ENCODE data around the gene NLRP12.
"Not testable (repeated sequence)": the region's sequence is repeated elsewhere in the genome, so short reads cannot be mapped to it uniquely, and the experiment has no call there.

The NLRP12 gene

DNA sequence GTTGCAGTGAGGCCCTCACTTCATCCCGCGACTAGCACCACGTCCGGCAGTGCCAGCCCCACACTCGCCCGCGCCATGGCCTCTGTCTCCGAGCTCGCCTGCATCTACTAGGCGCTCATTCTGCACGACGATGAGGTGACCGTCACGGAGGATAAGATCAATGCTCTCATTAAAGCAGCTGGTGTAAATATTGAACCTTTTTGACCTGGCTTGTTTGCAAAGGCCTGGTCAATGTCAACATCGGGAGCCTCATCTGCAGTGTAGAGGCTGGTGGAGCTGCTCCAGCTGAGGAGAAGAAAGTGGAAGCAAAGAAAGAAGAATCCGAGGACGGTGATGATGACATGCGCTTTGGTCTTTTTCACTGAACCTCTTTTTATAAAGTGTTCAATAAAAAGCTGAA, 48.6 kb downstream of the NLRP12 start:
- no peak overlapping the region for H3K4me3 ChIP-seq (ENCODE audit: low read depth, low read length)
- DNase-seq (ENCODE audit: low read depth) = peak; percentile 54
- TF ChIP-seq, protein P1, sequence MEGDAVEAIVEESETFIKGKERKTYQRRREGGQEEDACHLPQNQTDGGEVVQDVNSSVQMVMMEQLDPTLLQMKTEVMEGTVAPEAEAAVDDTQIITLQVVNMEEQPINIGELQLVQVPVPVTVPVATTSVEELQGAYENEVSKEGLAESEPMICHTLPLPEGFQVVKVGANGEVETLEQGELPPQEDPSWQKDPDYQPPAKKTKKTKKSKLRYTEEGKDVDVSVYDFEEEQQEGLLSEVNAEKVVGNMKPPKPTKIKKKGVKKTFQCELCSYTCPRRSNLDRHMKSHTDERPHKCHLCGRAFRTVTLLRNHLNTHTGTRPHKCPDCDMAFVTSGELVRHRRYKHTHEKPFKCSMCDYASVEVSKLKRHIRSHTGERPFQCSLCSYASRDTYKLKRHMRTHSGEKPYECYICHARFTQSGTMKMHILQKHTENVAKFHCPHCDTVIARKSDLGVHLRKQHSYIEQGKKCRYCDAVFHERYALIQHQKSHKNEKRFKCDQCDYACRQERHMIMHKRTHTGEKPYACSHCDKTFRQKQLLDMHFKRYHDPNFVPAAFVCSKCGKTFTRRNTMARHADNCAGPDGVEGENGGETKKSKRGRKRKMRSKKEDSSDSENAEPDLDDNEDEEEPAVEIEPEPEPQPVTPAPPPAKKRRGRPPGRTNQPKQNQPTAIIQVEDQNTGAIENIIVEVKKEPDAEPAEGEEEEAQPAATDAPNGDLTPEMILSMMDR (IDR thresholded peaks at IDR 0.05; ENCODE audit: control insufficient read depth, extremely low read depth, insufficient read depth) = no peak

DNA sequence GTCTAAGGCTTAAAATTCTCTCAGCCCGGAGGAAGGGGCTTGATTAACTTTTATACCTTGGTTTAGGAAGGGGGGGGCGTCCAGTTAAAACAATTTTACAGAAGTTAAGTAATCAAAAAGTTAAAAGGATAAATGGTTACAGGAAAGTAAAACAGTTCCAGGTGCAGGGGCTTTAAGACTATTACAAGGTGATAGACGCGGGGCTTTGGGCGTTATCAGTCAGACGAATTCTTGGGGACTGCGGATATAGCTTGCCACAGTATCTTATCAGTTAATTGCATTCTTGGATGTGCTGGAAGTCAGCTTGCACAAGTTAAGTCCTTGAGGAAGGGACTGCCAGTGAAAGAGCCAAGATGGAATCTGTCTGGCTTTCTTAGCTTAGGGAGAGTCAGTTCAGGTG, 49.6 kb downstream of the NLRP12 start:
- H3K4me3 ChIP-seq (ENCODE audit: low read depth, low read length); DNase-seq (ENCODE audit: low read depth): not testable (repeated sequence)

DNA sequence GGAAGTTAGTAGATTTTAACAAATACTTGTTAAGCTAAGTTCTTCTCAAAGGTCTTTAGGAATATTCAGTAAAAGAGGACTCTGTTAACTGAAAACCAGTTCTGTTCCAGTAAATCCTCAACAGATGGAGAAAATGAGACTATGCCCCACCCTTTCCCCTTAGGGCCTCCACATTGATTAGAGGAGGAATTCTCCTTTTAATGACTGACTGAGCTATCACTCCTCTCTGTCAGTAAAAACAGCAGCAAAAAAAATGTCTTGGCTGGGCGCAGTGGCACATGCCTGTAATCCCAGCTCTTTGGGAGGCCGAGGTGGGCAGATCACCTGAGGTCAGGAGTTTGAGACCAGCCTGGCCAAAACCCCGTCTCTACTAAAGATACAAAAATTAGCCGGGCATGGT, 50.1 kb downstream of the NLRP12 start:
- TF ChIP-seq, protein P1 (IDR thresholded peaks at IDR 0.05; ENCODE audit: control insufficient read depth, extremely low read depth, insufficient read depth) = no peak
- no peak overlapping the region for H3K4me3 ChIP-seq (ENCODE audit: low read depth, low read length)
- no peak for DNase-seq (ENCODE audit: low read depth)

DNA sequence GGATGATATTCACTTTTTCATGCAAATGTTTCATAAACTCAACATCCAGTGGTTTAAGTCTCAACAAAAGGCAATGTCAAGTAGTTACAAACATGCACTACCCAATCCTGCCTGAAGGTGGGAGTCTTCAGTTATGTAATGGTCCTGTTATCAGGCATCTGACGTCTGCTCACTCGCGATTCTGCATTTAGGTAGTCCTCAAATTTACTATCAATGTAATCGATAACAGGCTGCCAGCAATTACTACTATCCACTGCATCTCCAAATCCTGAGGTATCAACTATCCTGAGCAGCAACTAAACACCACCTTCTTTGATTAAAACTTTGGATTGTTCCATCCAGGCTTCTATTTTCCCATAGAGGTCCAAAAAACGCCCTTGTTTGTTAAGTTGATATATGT, 51.2 kb downstream of the NLRP12 start:
- TF ChIP-seq, protein P1 (IDR thresholded peaks at IDR 0.05; ENCODE audit: control insufficient read depth, extremely low read depth, insufficient read depth) = peak; percentile 83
- no peak overlapping the region for H3K4me3 ChIP-seq (ENCODE audit: low read depth, low read length)
- peak; percentile 45 for DNase-seq (ENCODE audit: low read depth)

DNA sequence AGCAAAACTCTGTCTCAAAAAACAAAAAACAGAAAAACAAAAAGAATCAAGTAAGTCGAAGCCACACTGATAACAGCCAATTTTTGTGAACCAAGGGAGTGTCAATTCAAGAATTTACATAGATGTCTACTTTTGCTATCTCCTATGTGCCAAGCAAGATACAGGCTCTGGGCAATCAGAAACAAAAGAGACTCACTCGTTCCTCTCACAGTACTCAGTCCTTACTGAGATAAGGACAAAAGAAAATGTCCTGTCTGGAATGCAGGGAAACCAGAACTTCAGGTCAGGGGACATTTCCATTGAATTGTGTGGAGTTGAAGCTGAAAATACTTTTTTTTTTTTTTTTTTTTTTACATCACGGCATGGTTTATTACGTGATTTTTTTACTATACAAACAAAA, 53.0 kb downstream of the NLRP12 start:
- DNase-seq (ENCODE audit: low read depth) = peak; percentile 43
- TF ChIP-seq, protein P1 (IDR thresholded peaks at IDR 0.05; ENCODE audit: control insufficient read depth, extremely low read depth, insufficient read depth) = no peak
- no peak overlapping the region for H3K4me3 ChIP-seq (ENCODE audit: low read depth, low read length)

DNA sequence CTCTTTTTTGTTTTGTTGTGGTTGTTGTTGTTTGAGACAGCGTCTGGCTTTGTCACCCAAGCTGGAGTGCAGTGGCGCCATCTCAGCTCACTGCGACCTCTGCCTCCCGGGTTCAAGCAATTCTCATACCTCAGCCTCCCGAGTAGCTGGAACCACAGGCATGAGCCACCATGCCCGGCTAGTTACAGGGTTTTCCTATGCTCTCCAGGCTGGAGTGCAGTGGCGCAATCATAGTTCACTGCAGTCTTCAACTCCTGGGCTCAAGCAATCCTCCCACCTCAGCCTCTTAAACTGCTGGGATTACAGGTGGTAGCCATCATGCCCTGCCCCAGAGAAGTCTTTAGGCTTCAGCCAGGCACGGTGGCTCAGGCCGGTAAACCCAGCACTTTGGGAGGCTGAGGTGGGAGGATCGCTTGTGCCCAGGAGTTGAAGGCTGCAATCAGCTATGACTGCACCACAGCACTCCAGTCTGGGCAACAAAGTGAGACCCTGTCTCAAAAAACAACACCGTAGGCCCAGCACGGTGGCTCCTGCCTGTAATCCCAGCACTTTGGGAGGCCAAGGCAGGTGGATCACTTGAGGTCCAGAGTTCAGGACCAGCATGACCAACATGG, 54.3 kb downstream of the NLRP12 start:
- DNase-seq (ENCODE audit: low read depth); H3K4me3 ChIP-seq (ENCODE audit: low read depth, low read length): not testable (repeated sequence)

DNA sequence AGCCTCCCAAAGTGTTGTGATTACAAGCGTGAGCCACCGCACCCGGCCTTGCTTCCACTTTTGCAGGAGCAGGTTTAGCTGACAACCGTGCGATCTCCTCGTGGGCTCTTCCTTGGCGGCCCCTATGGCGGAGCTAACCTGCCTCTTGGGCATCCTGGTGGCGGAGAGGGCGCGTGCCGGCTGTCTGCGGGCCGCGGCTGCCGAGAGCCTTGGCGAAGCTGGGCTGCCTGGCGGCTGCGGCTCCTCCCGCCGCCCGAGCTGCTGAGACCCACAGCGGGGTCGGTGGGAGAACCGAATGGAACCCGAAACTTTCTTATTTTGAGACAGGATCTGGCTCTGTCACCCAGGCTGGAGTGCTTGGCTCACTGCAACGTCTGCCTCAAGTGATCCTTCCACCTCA, 55.7 kb downstream of the NLRP12 start:
- TF ChIP-seq, protein P1 (IDR thresholded peaks at IDR 0.05; ENCODE audit: control insufficient read depth, extremely low read depth, insufficient read depth) = no peak
- no peak for DNase-seq (ENCODE audit: low read depth)
- H3K4me3 ChIP-seq (ENCODE audit: low read depth, low read length) = no peak overlapping the region

DNA sequence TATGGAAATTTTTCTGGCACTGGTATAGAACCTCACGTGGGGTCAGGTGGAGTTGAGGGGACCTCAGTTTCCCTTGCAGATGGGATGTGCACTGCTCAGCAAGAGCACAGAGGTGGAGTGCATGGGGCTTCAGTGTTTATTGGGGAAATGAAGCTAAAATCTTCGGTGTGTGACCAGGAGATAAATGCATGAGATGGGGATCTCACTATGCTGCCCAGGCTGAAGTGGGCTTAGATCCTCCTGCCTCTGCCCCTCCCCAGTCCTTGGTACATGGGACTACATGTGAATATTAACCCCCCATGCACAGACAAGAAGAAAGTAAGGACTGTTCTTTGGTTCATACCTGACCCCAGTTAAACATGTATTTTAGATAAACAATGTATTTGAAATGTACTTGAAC, 65.1 kb downstream of the NLRP12 start:
- DNase-seq (ENCODE audit: low read depth); H3K4me3 ChIP-seq (ENCODE audit: low read depth, low read length): not testable (repeated sequence)
